Left renal pelvis (tissue), 4 donors: ENCODE data around the gene DNLZ. TPM values are rescaled to one million over a fixed set of nuclear protein-coding genes. Genes with fewer than 3 reads are reported as not detected.

Source experiments
- polyA plus RNA-seq, 4 donors: library from polyadenylated mRNA; unstranded; fragments of 120-200 nt; gene quantifications; one replicate each; pipeline ENCODE4 v1.2.1, GENCODE V29; 2013; ENCODE audit not compliant: insufficient read length in 4 of 4

Gene DNLZ
- polyA plus RNA-seq, 4 donors: 4.8 to 28.7 (median 6.2) TPM

Other genes starting within 250 kb of the DNLZ start
- 10 to 100 TPM; 14.3 to 22.0 (median 15.2) TPM for gene TMEM250, start 244.9 kb downstream of the DNLZ start, polyA plus RNA-seq
- not detected for gene LHX3, start 158.6 kb downstream of the DNLZ start, polyA plus RNA-seq
- gene QSOX2, start 117.9 kb downstream of the DNLZ start, polyA plus RNA-seq: 10 to 100 TPM; 14.3 to 20.6 (median 15.5) TPM
- gene CCDC187, start 59.6 kb downstream of the DNLZ start, polyA plus RNA-seq: 1 to 10 TPM in 3 of 4 donors, under 1 TPM in 1; 0.07 to 4.7 (median 2.2) TPM
- gene GPSM1, start 36.2 kb downstream of the DNLZ start, polyA plus RNA-seq: 10 to 100 TPM; 24.3 to 46.1 (median 29.6) TPM
- 1 to 10 TPM; 1.2 to 2.9 (median 2.2) TPM for gene CARD9, start 9.9 kb upstream of the DNLZ start, polyA plus RNA-seq
- gene SNAPC4, start 36.4 kb upstream of the DNLZ start, polyA plus RNA-seq: 10 to 100 TPM in 3 of 4 donors, 1 to 10 TPM in 1; 7.6 to 14.2 (median 12.3) TPM
- gene ENTR1, start 46.9 kb upstream of the DNLZ start, polyA plus RNA-seq: 10 to 100 TPM; 42.1 to 61.4 (median 46.4) TPM
- gene PMPCA, start 46.9 kb upstream of the DNLZ start, polyA plus RNA-seq: 10 to 100 TPM; 38.7 to 70.2 (median 57.9) TPM
- gene INPP5E, start 76.1 kb upstream of the DNLZ start, polyA plus RNA-seq: 10 to 100 TPM; 10.2 to 18.8 (median 13.1) TPM
- 10 to 100 TPM; 50.7 to 72.4 (median 60.7) TPM for gene SEC16A, start 119.3 kb upstream of the DNLZ start, polyA plus RNA-seq
- gene NOTCH1, start 182.3 kb upstream of the DNLZ start, polyA plus RNA-seq: 10 to 100 TPM; 15.8 to 39.3 (median 25.7) TPM